Ishikawa (cell line): ENCODE data around the gene KIRREL3.

Experiments used
- CEBPB ChIP-seq: IDR thresholded peaks from 2 replicates; pipeline ENCODE4 v1.6.1; 2012
- CREB1 ChIP-seq: IDR thresholded peaks from 2 replicates; pipeline ENCODE4 v1.6.1; 2012; ENCODE audit warnings: low read depth
- EGR1 ChIP-seq: IDR thresholded peaks from 2 replicates; pipeline ENCODE4 v1.6.1; 2012
- EP300 ChIP-seq: IDR thresholded peaks from 2 replicates; pipeline ENCODE4 v1.6.1; 2012; ENCODE audit warnings: borderline replicate concordance
- FOXM1 ChIP-seq: IDR thresholded peaks from 2 replicates; pipeline ENCODE4 v1.6.1; 2012; ENCODE audit warnings: low read depth, borderline replicate concordance
- MAX ChIP-seq: IDR thresholded peaks from 2 replicates; pipeline ENCODE4 v1.6.1; 2012
- NFIC ChIP-seq: IDR thresholded peaks from 2 replicates; pipeline ENCODE4 v1.6.1; 2012
- RAD21 ChIP-seq: IDR thresholded peaks from 2 replicates; pipeline ENCODE4 v1.6.1; 2012; ENCODE audit warnings: low read depth
- REST ChIP-seq: IDR thresholded peaks from 2 replicates; pipeline ENCODE4 v1.6.1; 2012; ENCODE audit warnings: low read depth, mild to moderate bottlenecking
- TAF1 ChIP-seq: IDR thresholded peaks from 2 replicates; pipeline ENCODE4 v1.6.1; 2012; ENCODE audit warnings: low read depth, mild to moderate bottlenecking
- TCF12 ChIP-seq: IDR thresholded peaks from 2 replicates; pipeline ENCODE4 v1.6.1; 2012; ENCODE audit warnings: low read depth
- TEAD4 ChIP-seq: IDR thresholded peaks from 2 replicates; pipeline ENCODE4 v1.6.1; 2012
- USF1 ChIP-seq: IDR thresholded peaks from 2 replicates; pipeline ENCODE4 v1.6.1; 2012
- YY1 ChIP-seq: IDR thresholded peaks from 2 replicates; pipeline ENCODE4 v1.6.1; 2012; ENCODE audit warnings: low read depth
- ZBTB7A ChIP-seq: IDR thresholded peaks from 2 replicates; pipeline ENCODE4 v1.6.1; 2012; ENCODE audit warnings: low read depth

The KIRREL3 gene

GRCh38 chr11:126938718-126939117, 61.9 kb downstream of the KIRREL3 start:
- peak; percentile 66 for TF ChIP-seq REST
- TF ChIP-seq TAF1: no peak
- no peak for TF ChIP-seq CREB1

- no peak for TF ChIP-seq EP300
- TF ChIP-seq TCF12: no peak
- no peak for TF ChIP-seq CEBPB
- no peak for TF ChIP-seq USF1
- no peak for TF ChIP-seq TEAD4
- no peak for TF ChIP-seq YY1
- no peak for TF ChIP-seq RAD21
- no peak for TF ChIP-seq MAX
- TF ChIP-seq CREB1: no peak
- TF ChIP-seq REST: no peak
- no peak for TF ChIP-seq TAF1
- no peak for TF ChIP-seq ZBTB7A
- TF ChIP-seq NFIC: no peak
Measured at GRCh38 chr11:126930091-126930841, 70.3 kb downstream of the KIRREL3 start.

GRCh38 chr11:126929179-126930061, 71.2 kb downstream of the KIRREL3 start:
- no peak for TF ChIP-seq RAD21
- TF ChIP-seq NFIC: no peak
- TF ChIP-seq MAX: no peak
- TF ChIP-seq ZBTB7A: no peak
- TF ChIP-seq USF1: no peak

GRCh38 chr11:126927623-126928022, 72.9 kb downstream of the KIRREL3 start:
- no peak for TF ChIP-seq NFIC
- TF ChIP-seq CREB1: no peak

- TF ChIP-seq MAX (no peak), TAF1 (no peak), ZBTB7A (no peak), EGR1 (no peak), REST (no peak), EP300 (no peak), RAD21 (no peak), NFIC (no peak), TEAD4 (no peak), USF1 (no peak), CEBPB (no peak), YY1 (no peak), TCF12 (no peak), FOXM1 (no peak), CREB1 (no peak)
Measured at GRCh38 chr11:126926376-126926791, 74.2 kb downstream of the KIRREL3 start.
